ENCODE measurements around the gene CAMK2D.

CAMK2D gene

GRCh38 chr4:113483131-113483530 is 278.4 kb downstream of the CAMK2D start:
- no peaks in the 10 kb centered on the region for H3K79me2 ChIP-seq (ENCODE audit: low read length)
- no peaks in the 10 kb centered on the region for H3K4me1 ChIP-seq (ENCODE audit: low read length)
- no peak overlapping the region for H3K4me3 ChIP-seq (ENCODE audit: low read length)
- H3F3A ChIP-seq (ENCODE audit: insufficient read depth, low read length), result no peaks in the 10 kb centered on the region
- H3K27me3 ChIP-seq (replicated peaks; ENCODE audit: insufficient read depth, low read length), result no peaks in the 10 kb centered on the region
- H2AFZ ChIP-seq (ENCODE audit: low read length), result no peak overlapping the region
- H4K20me1 ChIP-seq (ENCODE audit: insufficient read depth, low read length), result no peaks in the 10 kb centered on the region
- H3K9ac ChIP-seq (ENCODE audit: low read length), result no peak overlapping the region
- no peaks in the 10 kb centered on the region for H3K36me3 ChIP-seq (replicated peaks; ENCODE audit: insufficient read depth, low read length)
- no peak overlapping the region for H3K4me2 ChIP-seq (ENCODE audit: low read depth, low read length)
- no peaks in the 10 kb centered on the region for H3K9me3 ChIP-seq (replicated peaks; ENCODE audit: insufficient read depth, low read length)
- TF ChIP-seq EZH2phosphoT487 (IDR thresholded peaks at IDR 0.05; ENCODE audit: low read length) (no peak), CTCF (IDR thresholded peaks at IDR 0.05; ENCODE audit: low read length) (no peak), EZH2 (optimal IDR thresholded peaks at IDR 0.05; ENCODE audit: low read depth, low read length) (no peak)
- no peak for DNase-seq
- no peaks in the 10 kb centered on the region for H3K9me2 ChIP-seq (replicated peaks; ENCODE audit: insufficient read depth, low read length)
- H3K27ac ChIP-seq (ENCODE audit: low read length), result no peak overlapping the region

GRCh38 chr4:113482325-113482724 is 279.2 kb downstream of the CAMK2D start:
- no peaks in the 10 kb centered on the region for H3K36me3 ChIP-seq (replicated peaks; ENCODE audit: insufficient read depth, low read length)
- no peak overlapping the region for H3K27ac ChIP-seq (ENCODE audit: low read length)
- no peaks in the 10 kb centered on the region for H3K9me2 ChIP-seq (replicated peaks; ENCODE audit: insufficient read depth, low read length)
- H3K9me3 ChIP-seq (replicated peaks; ENCODE audit: insufficient read depth, low read length), result no peaks in the 10 kb centered on the region
- H3F3A ChIP-seq (ENCODE audit: insufficient read depth, low read length), result no peaks in the 10 kb centered on the region
- no peak overlapping the region for H2AFZ ChIP-seq (ENCODE audit: low read length)
- no peak for DNase-seq
- H3K4me3 ChIP-seq (ENCODE audit: low read length), result no peak overlapping the region
- no peaks in the 10 kb centered on the region for H3K4me1 ChIP-seq (ENCODE audit: low read length)
- no peak overlapping the region for H3K9ac ChIP-seq (ENCODE audit: low read length)
- TF ChIP-seq EZH2phosphoT487 (IDR thresholded peaks at IDR 0.05; ENCODE audit: low read length) (no peak), CTCF (IDR thresholded peaks at IDR 0.05; ENCODE audit: low read length) (no peak), EZH2 (optimal IDR thresholded peaks at IDR 0.05; ENCODE audit: low read depth, low read length) (no peak)
- no peak overlapping the region for H3K4me2 ChIP-seq (ENCODE audit: low read depth, low read length)
- H3K27me3 ChIP-seq (replicated peaks; ENCODE audit: insufficient read depth, low read length), result no peaks in the 10 kb centered on the region
- H4K20me1 ChIP-seq (ENCODE audit: insufficient read depth, low read length), result no peaks in the 10 kb centered on the region
- no peaks in the 10 kb centered on the region for H3K79me2 ChIP-seq (ENCODE audit: low read length)

GRCh38 chr4:113481820-113482219 is 279.7 kb downstream of the CAMK2D start:
- H4K20me1 ChIP-seq (ENCODE audit: insufficient read depth, low read length), result no peaks in the 10 kb centered on the region
- H2AFZ ChIP-seq (ENCODE audit: low read length), result no peak overlapping the region
- H3K4me3 ChIP-seq (ENCODE audit: low read length), result no peak overlapping the region
- no peak for TF ChIP-seq EZH2 (optimal IDR thresholded peaks at IDR 0.05; ENCODE audit: low read depth, low read length)
- TF ChIP-seq CTCF (IDR thresholded peaks at IDR 0.05; ENCODE audit: low read length), result no peak
- no peak for TF ChIP-seq EZH2phosphoT487 (IDR thresholded peaks at IDR 0.05; ENCODE audit: low read length)
- no peaks in the 10 kb centered on the region for H3K9me3 ChIP-seq (replicated peaks; ENCODE audit: insufficient read depth, low read length)
- no peaks in the 10 kb centered on the region for H3F3A ChIP-seq (ENCODE audit: insufficient read depth, low read length)
- no peaks in the 10 kb centered on the region for H3K4me1 ChIP-seq (ENCODE audit: low read length)
- H3K36me3 ChIP-seq (replicated peaks; ENCODE audit: insufficient read depth, low read length), result no peaks in the 10 kb centered on the region
- DNase-seq, result no peak
- H3K27ac ChIP-seq (ENCODE audit: low read length), result no peak overlapping the region
- H3K9me2 ChIP-seq (replicated peaks; ENCODE audit: insufficient read depth, low read length), result no peaks in the 10 kb centered on the region
- no peaks in the 10 kb centered on the region for H3K27me3 ChIP-seq (replicated peaks; ENCODE audit: insufficient read depth, low read length)
- no peak overlapping the region for H3K4me2 ChIP-seq (ENCODE audit: low read depth, low read length)
- H3K9ac ChIP-seq (ENCODE audit: low read length), result no peak overlapping the region
- H3K79me2 ChIP-seq (ENCODE audit: low read length), result no peaks in the 10 kb centered on the region
